GM10266 (cell line): ENCODE measurements around the gene LRRC4C.

ENCODE experiments used
- DNase-seq: peaks from one replicate; pipeline ENCODE4 v3.0.0; 2012; ENCODE audit errors: extremely low spot score
- TF ChIP-seq, protein P1 (sequence below): IDR thresholded peaks from 2 replicates; pipeline ENCODE4 v1.5.1; 2012; ENCODE audit warnings: mild to moderate bottlenecking, low read depth; ENCODE audit not compliant: control insufficient read depth, insufficient read depth; ENCODE audit errors: missing control alignments

The LRRC4C gene

DNA sequence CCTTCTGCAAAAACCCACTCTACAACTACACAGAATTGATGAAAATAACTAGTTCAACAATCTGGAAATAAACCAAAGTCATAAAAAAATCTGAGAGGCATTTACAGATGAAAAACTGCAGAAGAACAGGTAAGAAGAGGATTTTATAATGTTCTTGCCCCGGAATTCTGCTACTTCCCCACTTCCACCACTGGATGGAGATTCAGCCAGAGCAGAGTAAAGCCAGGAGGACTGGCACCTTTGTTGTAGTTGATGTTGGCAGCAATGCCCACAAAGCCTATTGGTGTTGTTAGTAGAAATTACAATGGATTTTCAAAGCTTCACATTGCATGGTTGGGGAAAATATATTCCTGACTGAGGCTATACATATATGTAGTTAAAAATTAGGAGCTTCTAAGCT lies 640.2 kb downstream of the LRRC4C start:
- DNase-seq = no peak
- TF ChIP-seq, protein P1, sequence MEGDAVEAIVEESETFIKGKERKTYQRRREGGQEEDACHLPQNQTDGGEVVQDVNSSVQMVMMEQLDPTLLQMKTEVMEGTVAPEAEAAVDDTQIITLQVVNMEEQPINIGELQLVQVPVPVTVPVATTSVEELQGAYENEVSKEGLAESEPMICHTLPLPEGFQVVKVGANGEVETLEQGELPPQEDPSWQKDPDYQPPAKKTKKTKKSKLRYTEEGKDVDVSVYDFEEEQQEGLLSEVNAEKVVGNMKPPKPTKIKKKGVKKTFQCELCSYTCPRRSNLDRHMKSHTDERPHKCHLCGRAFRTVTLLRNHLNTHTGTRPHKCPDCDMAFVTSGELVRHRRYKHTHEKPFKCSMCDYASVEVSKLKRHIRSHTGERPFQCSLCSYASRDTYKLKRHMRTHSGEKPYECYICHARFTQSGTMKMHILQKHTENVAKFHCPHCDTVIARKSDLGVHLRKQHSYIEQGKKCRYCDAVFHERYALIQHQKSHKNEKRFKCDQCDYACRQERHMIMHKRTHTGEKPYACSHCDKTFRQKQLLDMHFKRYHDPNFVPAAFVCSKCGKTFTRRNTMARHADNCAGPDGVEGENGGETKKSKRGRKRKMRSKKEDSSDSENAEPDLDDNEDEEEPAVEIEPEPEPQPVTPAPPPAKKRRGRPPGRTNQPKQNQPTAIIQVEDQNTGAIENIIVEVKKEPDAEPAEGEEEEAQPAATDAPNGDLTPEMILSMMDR = no peak

DNA sequence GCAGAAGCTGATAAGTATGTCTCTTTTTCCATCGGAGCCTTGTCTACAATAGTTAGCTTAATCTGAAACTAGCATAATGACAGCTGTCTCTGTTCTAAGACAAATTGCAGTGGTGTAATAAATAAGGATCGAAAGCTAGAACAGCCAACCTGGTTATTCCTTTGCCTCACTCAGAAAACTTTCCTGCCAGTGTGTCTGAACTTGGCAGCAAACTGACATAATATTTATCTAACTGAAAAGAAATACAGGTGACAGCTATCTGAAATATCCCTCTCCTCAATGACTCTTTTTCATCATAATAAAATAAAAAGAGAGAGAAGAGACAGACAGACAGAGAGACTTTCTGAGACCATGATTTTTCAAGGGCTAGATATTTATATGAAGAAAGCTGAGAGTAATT lies 642.5 kb downstream of the LRRC4C start:
- TF ChIP-seq, protein P1 = no peak
- no peak for DNase-seq

DNA sequence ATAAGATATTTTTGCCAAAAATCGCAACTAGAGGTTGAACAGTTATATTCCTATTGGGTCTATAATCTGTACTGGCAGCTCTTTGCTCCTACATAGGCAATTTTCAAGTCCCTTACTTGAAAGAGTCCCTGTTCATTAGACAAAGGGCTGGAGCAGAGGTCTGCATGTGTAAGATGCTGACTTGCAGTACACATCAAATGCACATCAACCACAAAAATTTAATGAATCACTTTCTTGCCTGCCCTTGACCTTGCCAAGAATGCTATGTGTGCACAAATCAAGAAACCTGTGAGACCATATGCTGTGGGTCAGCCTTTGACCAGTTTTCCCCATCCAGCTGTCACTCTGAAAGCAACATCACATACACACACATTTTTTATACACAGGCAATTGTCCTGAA lies 661.5 kb downstream of the LRRC4C start:
- DNase-seq = no peak
- TF ChIP-seq, protein P1 = no peak

DNA sequence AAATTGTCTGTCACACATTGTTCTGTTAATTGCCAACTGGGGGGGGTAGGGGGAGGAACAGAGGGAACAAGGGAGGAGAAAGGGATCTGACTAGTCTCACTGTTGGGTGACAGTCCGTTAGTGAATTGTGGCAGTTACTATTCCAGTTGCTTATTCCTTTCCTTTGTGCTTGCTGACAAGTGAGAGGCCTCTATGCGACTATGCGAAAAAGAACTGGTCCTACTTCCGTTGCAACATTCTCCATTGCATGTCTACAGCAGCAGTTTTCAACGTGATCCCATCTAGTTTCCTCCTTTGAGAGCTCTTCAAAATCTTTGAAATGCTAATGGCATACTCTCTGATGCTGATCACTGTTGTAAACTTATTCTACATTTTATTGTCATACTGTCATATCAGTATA lies 672.2 kb downstream of the LRRC4C start:
- TF ChIP-seq, protein P1 = no peak
- DNase-seq = no peak

DNA sequence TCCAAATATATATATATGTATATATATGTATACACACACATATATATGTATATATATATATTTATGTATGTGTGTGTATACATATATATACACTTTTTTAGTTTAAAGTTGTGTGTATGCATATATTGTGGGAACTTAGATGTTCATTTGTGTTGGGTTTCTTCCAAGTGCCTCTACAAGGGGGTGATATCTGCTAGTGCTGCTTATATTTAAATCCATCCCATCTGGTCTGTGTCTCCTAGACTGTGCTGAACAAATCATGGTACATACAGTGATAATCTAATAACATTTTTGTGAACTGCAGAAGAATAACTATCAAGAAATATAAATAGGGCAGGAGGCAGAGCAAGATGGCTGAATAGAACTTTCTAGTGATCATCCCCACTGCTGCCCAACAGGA lies 696.4 kb downstream of the LRRC4C start:
- TF ChIP-seq, protein P1 = no peak
- DNase-seq = no peak

DNA sequence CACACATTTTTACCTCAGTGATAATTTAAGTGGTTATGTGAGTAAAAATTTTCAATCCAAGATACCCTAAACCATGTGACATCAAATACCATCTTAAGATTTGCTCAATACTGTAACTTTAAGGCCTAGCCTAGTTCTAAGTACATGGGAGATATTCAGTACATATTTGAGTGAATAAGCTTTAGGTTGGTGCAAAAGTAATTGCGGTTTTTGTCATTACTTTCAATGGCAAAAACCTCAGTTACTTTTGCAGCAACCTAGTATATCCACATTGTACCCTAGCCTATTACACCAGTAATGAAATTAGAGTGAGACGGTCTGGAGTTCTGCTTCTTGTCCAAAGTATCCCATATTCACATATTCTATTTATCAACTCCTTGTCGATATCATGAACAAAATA lies 700.1 kb downstream of the LRRC4C start:
- no peak for DNase-seq
- TF ChIP-seq, protein P1 = no peak

DNA sequence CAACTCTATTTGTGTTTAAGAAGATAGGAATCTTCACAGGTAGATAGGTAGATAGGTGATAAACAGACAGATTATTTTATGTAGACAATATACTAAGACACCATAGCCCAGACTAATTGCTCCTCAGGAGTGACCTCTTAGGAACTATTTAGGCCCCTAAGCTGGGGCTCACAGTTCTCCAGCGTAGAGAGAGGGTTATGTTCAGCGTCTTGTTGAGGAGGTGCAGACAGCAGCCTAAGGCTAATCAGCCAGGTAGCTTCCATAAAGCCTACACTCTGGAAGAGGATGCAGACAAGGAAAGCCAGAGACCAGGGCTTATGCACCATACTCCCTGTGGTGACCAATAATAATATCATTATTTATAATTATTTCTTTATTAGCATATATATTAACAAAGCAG lies 705.2 kb downstream of the LRRC4C start:
- TF ChIP-seq, protein P1 = no peak
- DNase-seq = no peak
